ENCODE results near the gene UGT8.

UGT8 gene

GRCh38 chr4:114691865-114692264 lies 93.3 kb downstream of the UGT8 start:
- no peak for DNase-seq (ENCODE audit: low read depth, low spot score)

GRCh38 chr4:114692958-114693357 lies 94.4 kb downstream of the UGT8 start:
- no peak for DNase-seq (ENCODE audit: low read depth, low spot score)

GRCh38 chr4:114694770-114695169 lies 96.2 kb downstream of the UGT8 start:
- no peak for DNase-seq (ENCODE audit: low read depth, low spot score)

GRCh38 chr4:114698231-114698630 lies 99.6 kb downstream of the UGT8 start:
- no peak for DNase-seq (ENCODE audit: low read depth, low spot score)

GRCh38 chr4:114701491-114701890 lies 102.9 kb downstream of the UGT8 start:
- DNase-seq (ENCODE audit: low read depth, low spot score), result no peak

GRCh38 chr4:114717432-114717831 lies 118.8 kb downstream of the UGT8 start:
- DNase-seq (ENCODE audit: low read depth, low spot score), result no peak

GRCh38 chr4:114725066-114725465 lies 126.5 kb downstream of the UGT8 start:
- no peak for DNase-seq (ENCODE audit: low read depth, low spot score)

- DNase-seq (ENCODE audit: low read depth, low spot score), result no peak
Measured at GRCh38 chr4:114727461-114727860, 128.9 kb downstream of the UGT8 start.
